ENCODE data around the gene SDHC.

SDHC gene

GRCh38 chr1:161342177-161342576, 28.0 kb downstream of the SDHC start:
- Mint-ChIP-seq H3K9me3 (no peaks in the 10 kb centered on the region), H3K27ac (no peak overlapping the region), H3K27me3 (ENCODE audit: low read depth) (no peaks in the 10 kb centered on the region), H3K4me3 (no peak overlapping the region), H3K36me3 (ENCODE audit: low read depth) (peaks cover 26% of the 10 kb centered on the region), H3K4me1 (ENCODE audit: low read depth) (peaks cover 3% of the 10 kb centered on the region)

- Mint-ChIP-seq H3K27ac (no peak overlapping the region), H3K36me3 (ENCODE audit: low read depth) (peaks cover 26% of the 10 kb centered on the region)
Observed at GRCh38 chr1:161342821-161343220, 28.6 kb downstream of the SDHC start.

GRCh38 chr1:161350671-161351070, 36.5 kb downstream of the SDHC start:
- Mint-ChIP-seq H3K4me1 (ENCODE audit: low read depth) (peaks cover 7% of the 10 kb centered on the region), H3K4me3 (no peak overlapping the region), H3K9me3 (no peaks in the 10 kb centered on the region), H3K36me3 (ENCODE audit: low read depth) (peaks cover 9% of the 10 kb centered on the region), H3K27ac (no peak overlapping the region), H3K27me3 (ENCODE audit: low read depth) (no peaks in the 10 kb centered on the region)

More at GRCh38 chr1:161342821-161343220, 28.6 kb downstream of the SDHC start:
- Mint-ChIP-seq H3K4me1 (ENCODE audit: low read depth) (peaks cover 3% of the 10 kb centered on the region), H3K4me3 (no peak overlapping the region), H3K9me3 (no peaks in the 10 kb centered on the region), H3K27me3 (ENCODE audit: low read depth) (no peaks in the 10 kb centered on the region)

GRCh38 chr1:161351482-161351881, 37.3 kb downstream of the SDHC start:
- Mint-ChIP-seq H3K27ac (no peak overlapping the region), H3K4me1 (ENCODE audit: low read depth) (peaks cover 7% of the 10 kb centered on the region), H3K27me3 (ENCODE audit: low read depth) (no peaks in the 10 kb centered on the region), H3K9me3 (no peaks in the 10 kb centered on the region), H3K36me3 (ENCODE audit: low read depth) (peaks cover 11% of the 10 kb centered on the region), H3K4me3 (no peak overlapping the region)

GRCh38 chr1:161357073-161357472, 42.9 kb downstream of the SDHC start:
- H3K27ac Mint-ChIP-seq: no peak overlapping the region
- no peaks in the 10 kb centered on the region for H3K9me3 Mint-ChIP-seq
- peaks cover 15% of the 10 kb centered on the region for H3K36me3 Mint-ChIP-seq (ENCODE audit: low read depth)
- no peak overlapping the region for H3K4me3 Mint-ChIP-seq
- H3K4me1 Mint-ChIP-seq (ENCODE audit: low read depth): peaks cover 8% of the 10 kb centered on the region
- H3K27me3 Mint-ChIP-seq (ENCODE audit: low read depth): no peaks in the 10 kb centered on the region

- Mint-ChIP-seq H3K4me3 (no peak overlapping the region), H3K9me3 (no peaks in the 10 kb centered on the region), H3K27me3 (ENCODE audit: low read depth) (no peaks in the 10 kb centered on the region), H3K36me3 (ENCODE audit: low read depth) (peaks cover 23% of the 10 kb centered on the region), H3K4me1 (ENCODE audit: low read depth) (peaks cover 7% of the 10 kb centered on the region), H3K27ac (peak overlapping the region; percentile 22)
Observed at GRCh38 chr1:161359291-161359690, 45.1 kb downstream of the SDHC start.

GRCh38 chr1:161364332-161364731, 50.2 kb downstream of the SDHC start:
- Mint-ChIP-seq H3K4me1 (ENCODE audit: low read depth) (peaks cover 8% of the 10 kb centered on the region), H3K9me3 (no peaks in the 10 kb centered on the region), H3K27ac (no peak overlapping the region), H3K36me3 (ENCODE audit: low read depth) (peaks cover 29% of the 10 kb centered on the region), H3K4me3 (no peak overlapping the region), H3K27me3 (ENCODE audit: low read depth) (no peaks in the 10 kb centered on the region)

- H3K27ac Mint-ChIP-seq: no peak overlapping the region
- H3K27me3 Mint-ChIP-seq (ENCODE audit: low read depth): no peaks in the 10 kb centered on the region
- peaks cover 5% of the 10 kb centered on the region for H3K4me1 Mint-ChIP-seq (ENCODE audit: low read depth)
- H3K4me3 Mint-ChIP-seq: no peak overlapping the region
- H3K36me3 Mint-ChIP-seq (ENCODE audit: low read depth): peaks cover 23% of the 10 kb centered on the region
- H3K9me3 Mint-ChIP-seq: no peaks in the 10 kb centered on the region
Observed at GRCh38 chr1:161365207-161365606, 51.0 kb downstream of the SDHC start.

- H3K4me3 Mint-ChIP-seq: no peak within 1 kb of the TSS
- H3K4me1 Mint-ChIP-seq (ENCODE audit: low read depth): peaks cover 10% of the 10 kb centered on the region
- H3K36me3 Mint-ChIP-seq (ENCODE audit: low read depth): peaks cover 23% of the 10 kb centered on the region
- H3K27ac Mint-ChIP-seq: peak within 1 kb of the TSS; percentile 46
- H3K27me3 Mint-ChIP-seq (ENCODE audit: low read depth): no peaks in the 10 kb centered on the region
- H3K9me3 Mint-ChIP-seq: no peaks in the 10 kb centered on the region
Observed at GRCh38 chr1:161367684-161368400, 53.7 kb downstream of the SDHC start, which contains the start of gene CFAP126. TSS of gene CFAP126 (minus strand) at chr1:161367876. CDS start at chr1:161367868, 8 bp downstream.

GRCh38 chr1:161373442-161373841, 59.3 kb downstream of the SDHC start:
- no peaks in the 10 kb centered on the region for H3K9me3 Mint-ChIP-seq
- no peaks in the 10 kb centered on the region for H3K36me3 Mint-ChIP-seq (ENCODE audit: low read depth)
- H3K4me3 Mint-ChIP-seq: no peak overlapping the region
- no peak overlapping the region for H3K27ac Mint-ChIP-seq
- H3K27me3 Mint-ChIP-seq (ENCODE audit: low read depth): no peaks in the 10 kb centered on the region
- peaks cover 5% of the 10 kb centered on the region for H3K4me1 Mint-ChIP-seq (ENCODE audit: low read depth)

- peaks cover 5% of the 10 kb centered on the region for H3K4me1 Mint-ChIP-seq (ENCODE audit: low read depth)
- H3K36me3 Mint-ChIP-seq (ENCODE audit: low read depth): no peaks in the 10 kb centered on the region
- H3K27me3 Mint-ChIP-seq (ENCODE audit: low read depth): no peaks in the 10 kb centered on the region
- H3K4me3 Mint-ChIP-seq: no peak overlapping the region
- no peak overlapping the region for H3K27ac Mint-ChIP-seq
- no peaks in the 10 kb centered on the region for H3K9me3 Mint-ChIP-seq
Observed at GRCh38 chr1:161374373-161374772, 60.2 kb downstream of the SDHC start.

GRCh38 chr1:161378014-161378413, 63.8 kb downstream of the SDHC start:
- no peak overlapping the region for H3K4me3 Mint-ChIP-seq
- no peaks in the 10 kb centered on the region for H3K9me3 Mint-ChIP-seq
- no peaks in the 10 kb centered on the region for H3K27me3 Mint-ChIP-seq (ENCODE audit: low read depth)
- H3K36me3 Mint-ChIP-seq (ENCODE audit: low read depth): no peaks in the 10 kb centered on the region
- no peak overlapping the region for H3K27ac Mint-ChIP-seq
- peaks cover 4% of the 10 kb centered on the region for H3K4me1 Mint-ChIP-seq (ENCODE audit: low read depth)

- H3K27ac Mint-ChIP-seq: no peak overlapping the region
- H3K9me3 Mint-ChIP-seq: no peaks in the 10 kb centered on the region
- no peak overlapping the region for H3K4me3 Mint-ChIP-seq
- no peaks in the 10 kb centered on the region for H3K27me3 Mint-ChIP-seq (ENCODE audit: low read depth)
- no peaks in the 10 kb centered on the region for H3K36me3 Mint-ChIP-seq (ENCODE audit: low read depth)
- peaks cover 4% of the 10 kb centered on the region for H3K4me1 Mint-ChIP-seq (ENCODE audit: low read depth)
Observed at GRCh38 chr1:161379071-161379470, 64.9 kb downstream of the SDHC start.

GRCh38 chr1:161381707-161382106, 67.5 kb downstream of the SDHC start:
- no peak overlapping the region for H3K27ac Mint-ChIP-seq
- no peaks in the 10 kb centered on the region for H3K27me3 Mint-ChIP-seq (ENCODE audit: low read depth)

GRCh38 chr1:161382214-161383019, 68.2 kb downstream of the SDHC start:
- no peak overlapping the region for H3K27ac Mint-ChIP-seq
- peaks cover 15% of the 10 kb centered on the region for H3K4me1 Mint-ChIP-seq (ENCODE audit: low read depth)

More at GRCh38 chr1:161381707-161382106, 67.5 kb downstream of the SDHC start:
- H3K4me3 Mint-ChIP-seq: no peak overlapping the region
- H3K9me3 Mint-ChIP-seq: no peaks in the 10 kb centered on the region
- peaks cover 9% of the 10 kb centered on the region for H3K4me1 Mint-ChIP-seq (ENCODE audit: low read depth)
- peaks cover 3% of the 10 kb centered on the region for H3K36me3 Mint-ChIP-seq (ENCODE audit: low read depth)

More at GRCh38 chr1:161382214-161383019, 68.2 kb downstream of the SDHC start:
- no peaks in the 10 kb centered on the region for H3K9me3 Mint-ChIP-seq
- peaks cover 3% of the 10 kb centered on the region for H3K36me3 Mint-ChIP-seq (ENCODE audit: low read depth)
- no peaks in the 10 kb centered on the region for H3K27me3 Mint-ChIP-seq (ENCODE audit: low read depth)
- H3K4me3 Mint-ChIP-seq: no peak overlapping the region

Data from T-helper 1 cell treated with Interleukin-12 subunit alpha and Interleukin-12 subunit beta and Interleukin-4 antibody, amounts not matched to agents 30 μg/mL and 1 μg/mL, for 36 hours (primary cell).